B cell (primary cell): ENCODE results near the gene SNTG2. TPM values are rescaled to one million over a fixed set of nuclear protein-coding genes. Genes with fewer than 3 reads are reported as not detected.

ENCODE experiments used
- ATAC-seq: fragments of 200-7000 bp; cut with Tn5 transposase; one replicate; pipeline ENCODE4 v1.10.0; 2021; ENCODE audit warnings: low read depth, mild to moderate bottlenecking, moderate number of reproducible peaks, moderate library complexity
- CTCF ChIA-PET: fragments of 350-600 bp; sonication (Branson Sonifier 250); formaldehyde crosslinking; loops from one replicate; lab custom pipeline; 2021; ENCODE audit warnings: antibody characterized with exemption, inconsistent platforms; lab: Charles Lee
- POLR2A ChIA-PET: fragments of 350-600 bp; sonication (Branson Sonifier 250); formaldehyde crosslinking; loops from one replicate; lab custom pipeline; 2021; ENCODE audit warnings: antibody characterized with exemption; lab: Charles Lee
- DNase-seq: peaks from one replicate; pipeline ENCODE4 v3.0.0; 2013
- H2AFZ ChIP-seq: 2 replicates; pipeline ENCODE4 v1.6.1; 2012; ENCODE audit warnings: mild to moderate bottlenecking, low read depth, low read length; ENCODE audit not compliant: insufficient read depth, poor library complexity, severe bottlenecking
- H3K27ac ChIP-seq, 2 donors: 1 replicate in 1 of 2; 2 replicates in 1 of 2; pipeline ENCODE4 v1.5.1; 2012 to 2013; ENCODE audit warnings: low read length in 2 of 2, mild to moderate bottlenecking in 2 of 2, moderate library complexity in 1 of 2
- H3K27me3 ChIP-seq, 4 experiments: fragments of 200-600 bp in 1 of 4; sonication (generic) in 1 of 4; replicated peaks in 1 of 4; 1 replicate in 2 of 4; 2 replicates in 2 of 4; pipeline versions ENCODE4 v1.6.1 to v1.7.0; 2013 to 2016; ENCODE audit warnings: low read length in 3 of 4, mild to moderate bottlenecking in 2 of 4, mixed read lengths in 1 of 4, moderate library complexity in 1 of 4; ENCODE audit not compliant: insufficient read depth in 4 of 4, control insufficient read depth in 3 of 4; ENCODE audit errors: control extremely low read depth in 1 of 4
- H3K36me3 ChIP-seq, 2 experiments: replicated peaks in 1 of 2; 1 replicate in 1 of 2; 2 replicates in 1 of 2; pipeline versions ENCODE4 v1.6.1 to v1.7.1; 2013; ENCODE audit warnings: low read length in 1 of 2; ENCODE audit not compliant: insufficient read depth in 2 of 2, control insufficient read depth in 1 of 2; ENCODE audit errors: control extremely low read depth in 1 of 2, extremely low read depth in 1 of 2
- H3K4me1 ChIP-seq, 2 donors: fragments of 200-600 bp in 1 of 2; sonication (generic) in 1 of 2; 1 replicate in 1 of 2; 2 replicates in 1 of 2; pipeline versions ENCODE4 v1.5.1 to v1.6.1; 2013 to 2017; ENCODE audit warnings: low read length in 2 of 2; ENCODE audit not compliant: control insufficient read depth in 2 of 2, insufficient read depth in 2 of 2
- H3K4me2 ChIP-seq: replicated peaks from 2 replicates; pipeline ENCODE3; 2012; ENCODE audit warnings: mild to moderate bottlenecking, low read depth, low read length; ENCODE audit not compliant: poor library complexity, severe bottlenecking
- H3K4me3 ChIP-seq, 5 experiments: fragments of 200-600 bp in 1 of 5; sonication (generic) in 1 of 5; 1 replicate in 3 of 5; 2 replicates in 2 of 5; pipeline versions ENCODE4 v1.5.1 to v1.7.0; 2011 to 2016; ENCODE audit warnings: low read length in 4 of 5, mild to moderate bottlenecking in 4 of 5, low read depth in 2 of 5, control low read depth in 1 of 5, moderate library complexity in 1 of 5; ENCODE audit not compliant: insufficient read depth in 1 of 5; ENCODE audit errors: control extremely low read depth in 1 of 5, extremely low read depth in 1 of 5
- H3K79me2 ChIP-seq: fragments of 200-600 bp; sonication (generic); one replicate; pipeline ENCODE4 v1.6.0; 2016; ENCODE audit warnings: low read length; ENCODE audit not compliant: control insufficient read depth, insufficient read depth
- H3K9ac ChIP-seq: fragments of 200-600 bp; sonication (generic); 2 replicates; pipeline ENCODE4 v1.6.1; 2017; ENCODE audit warnings: mild to moderate bottlenecking, low read length, moderate library complexity
- H3K9me3 ChIP-seq, 3 donors: one replicate each; pipeline versions ENCODE4 v1.6.1 to v1.7.1; 2013; ENCODE audit warnings: low read length in 2 of 3; ENCODE audit not compliant: control insufficient read depth in 2 of 3, insufficient read depth in 1 of 3; ENCODE audit errors: control extremely low read depth in 1 of 3
- H4K20me1 ChIP-seq: 2 replicates; pipeline ENCODE4 v1.6.0; 2012; ENCODE audit warnings: mild to moderate bottlenecking, low read length; ENCODE audit not compliant: insufficient read depth, control insufficient read depth, poor library complexity, severe bottlenecking
- H3K27ac Mint-ChIP-seq: one replicate; pipeline ENCODE4 v1.8.0; 2021; ENCODE audit warnings: mixed read lengths
- H3K27me3 Mint-ChIP-seq: one replicate; pipeline ENCODE4 v1.8.0; 2021; ENCODE audit warnings: mixed read lengths
- H3K4me1 Mint-ChIP-seq: one replicate; pipeline ENCODE4 v1.8.0; 2021; ENCODE audit warnings: mixed read lengths
- H3K4me3 Mint-ChIP-seq: one replicate; pipeline ENCODE4 v1.8.0; 2021; ENCODE audit warnings: mixed read lengths
- H3K9me3 Mint-ChIP-seq: one replicate; pipeline ENCODE4 v1.8.0; 2022; ENCODE audit warnings: mixed read lengths; ENCODE audit not compliant: insufficient read depth
- EZH2 ChIP-seq: IDR thresholded peaks from 2 replicates; pipeline ENCODE4 v1.6.1; 2012; ENCODE audit warnings: borderline replicate concordance, low read depth, mild to moderate bottlenecking, moderate library complexity, low read length; ENCODE audit not compliant: insufficient read depth, poor library complexity, severe bottlenecking
- WGBS: methylation state at CpG from one replicate; pipeline ENCODE4 v1.1.5; 2013; ENCODE audit warnings: missing lambda C conversion rate; ENCODE audit not compliant: insufficient coverage; 5-methylcytosine and 5-hydroxymethylcytosine counted together
- intact Hi-C: fragments of 100-400 bp; cut with micrococcal nuclease; formaldehyde crosslinking; loops from one replicate; pipeline ENCODE4 v1.10.0; 2022
- polyA plus RNA-seq: library from polyadenylated mRNA; depleted of rRNA; stranded (reverse); fragments of >200 nt; gene quantifications from 2 replicates; pipeline ENCODE4 v1.2.3, GENCODE V29; 2012
- total RNA-seq, 2 donors: library from RNA; stranded (reverse); fragments of 120-200 nt in 1 of 2; gene quantifications; 1 replicate in 1 of 2; 2 replicates in 1 of 2; pipeline versions ENCODE4 v1.2.3 to v1.2.4, GENCODE V29; 2013 to 2022
- TF ChIP-seq, protein P1 (sequence below): fragments of 200-600 bp; IDR thresholded peaks from one replicate; pipeline ENCODE4 v1.8.0; 2022; ENCODE audit warnings: antibody characterized with exemption, mild to moderate bottlenecking

Gene SNTG2
- total and polyA plus RNA-seq, 2 donors (not counting 1 experiment from before 2014, with no cell fraction given): 2.1 to 2.4 TPM

DNA sequence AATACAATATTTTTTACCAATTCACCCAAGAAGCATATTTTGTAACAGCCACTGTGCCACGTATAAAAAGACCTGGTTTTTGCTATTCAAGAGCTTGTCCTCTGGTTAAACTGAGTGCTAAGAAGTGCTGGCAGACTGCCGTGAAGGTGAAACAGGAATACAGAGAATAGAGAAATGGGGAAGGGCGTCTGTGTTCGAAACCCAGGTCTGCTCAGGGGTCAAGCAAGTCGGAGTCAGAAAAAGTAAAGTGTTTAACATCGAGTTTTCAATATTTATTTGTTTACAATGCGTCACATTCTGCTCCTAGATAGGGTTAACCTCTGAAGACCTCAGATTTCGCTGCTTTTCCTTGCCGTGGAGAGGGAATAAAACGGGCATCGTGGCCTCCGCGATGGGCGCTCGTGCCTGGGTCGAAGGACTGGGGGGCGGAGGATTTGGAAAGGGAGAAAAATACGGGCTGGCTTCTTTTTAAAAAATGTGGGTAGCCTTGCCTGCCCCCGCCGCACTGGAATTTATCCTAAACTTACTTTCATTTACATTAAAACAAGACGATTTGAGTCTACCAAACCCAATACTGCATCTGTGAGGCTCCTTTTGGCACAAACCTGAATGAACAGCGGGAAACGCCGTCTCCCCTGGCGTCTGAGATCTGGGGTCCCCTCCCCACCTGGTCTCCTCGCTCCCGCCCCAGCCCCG is 1.1 kb upstream of the SNTG2 start:
- Histone ChIP-seq H2AFZ (peak overlapping the region; percentile 69), H3K4me3 (peak overlapping the region; percentile 41 to 61 (median 49)), H3K4me2 (peak overlapping the region; percentile 81), H3K9ac (peak overlapping the region; percentile 42), H3K27ac (no peak overlapping the region), H3K27me3 (peaks cover 0 to 22% (median 15%) of the 10 kb centered on the region in 4 experiments), H3K9me3 (peaks cover 0 to 15% (median 3%) of the 10 kb centered on the region in 3 donors), H3K4me1 (peaks cover 27 to 31% of the 10 kb centered on the region in 2 donors), H3K79me2 (no peaks in the 10 kb centered on the region), H4K20me1 (no peaks in the 10 kb centered on the region), H3K36me3 (no peaks in the 10 kb centered on the region)
- no peak overlapping the region for H3K27ac Mint-ChIP-seq
- H3K9me3 Mint-ChIP-seq: no peaks in the 10 kb centered on the region
- H3K4me1 Mint-ChIP-seq: peaks cover 29% of the 10 kb centered on the region
- H3K4me3 Mint-ChIP-seq: peak overlapping the region; percentile 78
- WGBS: 3% methylated on average over 14 of the region's 28 CpGs
- CTCF ChIA-PET: no interaction called here
- intact Hi-C loops: no loop called here
- H3K27me3 Mint-ChIP-seq: peaks cover 52% of the 10 kb centered on the region
- ATAC-seq: no peak
- POLR2A ChIA-PET: no interaction called here
- peak; percentile 15 for DNase-seq
- TF ChIP-seq, protein P1, sequence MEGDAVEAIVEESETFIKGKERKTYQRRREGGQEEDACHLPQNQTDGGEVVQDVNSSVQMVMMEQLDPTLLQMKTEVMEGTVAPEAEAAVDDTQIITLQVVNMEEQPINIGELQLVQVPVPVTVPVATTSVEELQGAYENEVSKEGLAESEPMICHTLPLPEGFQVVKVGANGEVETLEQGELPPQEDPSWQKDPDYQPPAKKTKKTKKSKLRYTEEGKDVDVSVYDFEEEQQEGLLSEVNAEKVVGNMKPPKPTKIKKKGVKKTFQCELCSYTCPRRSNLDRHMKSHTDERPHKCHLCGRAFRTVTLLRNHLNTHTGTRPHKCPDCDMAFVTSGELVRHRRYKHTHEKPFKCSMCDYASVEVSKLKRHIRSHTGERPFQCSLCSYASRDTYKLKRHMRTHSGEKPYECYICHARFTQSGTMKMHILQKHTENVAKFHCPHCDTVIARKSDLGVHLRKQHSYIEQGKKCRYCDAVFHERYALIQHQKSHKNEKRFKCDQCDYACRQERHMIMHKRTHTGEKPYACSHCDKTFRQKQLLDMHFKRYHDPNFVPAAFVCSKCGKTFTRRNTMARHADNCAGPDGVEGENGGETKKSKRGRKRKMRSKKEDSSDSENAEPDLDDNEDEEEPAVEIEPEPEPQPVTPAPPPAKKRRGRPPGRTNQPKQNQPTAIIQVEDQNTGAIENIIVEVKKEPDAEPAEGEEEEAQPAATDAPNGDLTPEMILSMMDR: no peak
- no peak for TF ChIP-seq EZH2

GRCh38 chr2:951224-952006 is 766 bp downstream of the SNTG2 start:
- intact Hi-C loops: no loop called here
- POLR2A ChIA-PET: no interaction called here
- Histone ChIP-seq H3K4me3 (peak overlapping the region in 4 of 5 experiments; percentile 29 to 36 (median 34)), H3K79me2 (no peaks in the 10 kb centered on the region), H3K36me3 (no peaks in the 10 kb centered on the region), H3K27ac (no peak overlapping the region), H3K9me3 (peaks cover 0 to 15% (median 0%) of the 10 kb centered on the region in 3 donors), H3K4me1 (peaks cover 21 to 22% of the 10 kb centered on the region in 2 donors), H3K9ac (peak overlapping the region; percentile 19), H3K27me3 (peaks cover 0 to 22% (median 15%) of the 10 kb centered on the region in 4 experiments), H3K4me2 (peak overlapping the region; percentile 81), H4K20me1 (no peaks in the 10 kb centered on the region), H2AFZ (peak overlapping the region; percentile 69)
- no peaks in the 10 kb centered on the region for H3K9me3 Mint-ChIP-seq
- H3K4me3 Mint-ChIP-seq: peak overlapping the region; percentile 71
- H3K27ac Mint-ChIP-seq: no peak overlapping the region
- DNase-seq: no peak
- 17% methylated on average over 24 of the region's 34 CpGs for WGBS
- H3K4me1 Mint-ChIP-seq: peaks cover 21% of the 10 kb centered on the region
- H3K27me3 Mint-ChIP-seq: peaks cover 47% of the 10 kb centered on the region
- no peak for ATAC-seq
- TF ChIP-seq, protein P1: no peak
- no peak for TF ChIP-seq EZH2
- CTCF ChIA-PET: no interaction called here
